ENCODE results near the gene PTPRM.

PTPRM gene

GRCh38 chr18:7902399-7902839 is 335.3 kb downstream of the PTPRM start:
- no peak overlapping the region for H3K27ac ChIP-seq

DNA sequence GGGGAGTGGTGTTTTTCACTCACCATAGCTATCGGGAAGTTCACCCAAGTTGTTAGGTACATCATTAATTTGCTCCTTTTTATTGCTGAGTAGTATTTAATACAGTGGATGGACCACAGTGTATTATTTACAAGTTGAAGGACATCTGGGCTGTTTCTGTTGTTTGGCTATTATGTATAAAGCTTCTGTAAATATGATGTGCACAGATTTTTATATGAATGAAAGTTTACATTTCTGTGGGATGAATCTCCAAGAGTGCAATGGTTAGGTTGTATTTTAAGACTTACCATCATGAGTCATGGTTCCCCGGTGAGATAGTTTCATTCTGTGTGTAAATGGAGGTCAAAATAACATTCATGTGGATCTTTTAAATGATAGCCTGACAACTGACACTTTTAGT is 337.4 kb downstream of the PTPRM start:
- no peak overlapping the region for H3K27ac ChIP-seq

More at GRCh38 chr18:7902399-7902839, 335.3 kb downstream of the PTPRM start:
- TF ChIP-seq, protein P1, sequence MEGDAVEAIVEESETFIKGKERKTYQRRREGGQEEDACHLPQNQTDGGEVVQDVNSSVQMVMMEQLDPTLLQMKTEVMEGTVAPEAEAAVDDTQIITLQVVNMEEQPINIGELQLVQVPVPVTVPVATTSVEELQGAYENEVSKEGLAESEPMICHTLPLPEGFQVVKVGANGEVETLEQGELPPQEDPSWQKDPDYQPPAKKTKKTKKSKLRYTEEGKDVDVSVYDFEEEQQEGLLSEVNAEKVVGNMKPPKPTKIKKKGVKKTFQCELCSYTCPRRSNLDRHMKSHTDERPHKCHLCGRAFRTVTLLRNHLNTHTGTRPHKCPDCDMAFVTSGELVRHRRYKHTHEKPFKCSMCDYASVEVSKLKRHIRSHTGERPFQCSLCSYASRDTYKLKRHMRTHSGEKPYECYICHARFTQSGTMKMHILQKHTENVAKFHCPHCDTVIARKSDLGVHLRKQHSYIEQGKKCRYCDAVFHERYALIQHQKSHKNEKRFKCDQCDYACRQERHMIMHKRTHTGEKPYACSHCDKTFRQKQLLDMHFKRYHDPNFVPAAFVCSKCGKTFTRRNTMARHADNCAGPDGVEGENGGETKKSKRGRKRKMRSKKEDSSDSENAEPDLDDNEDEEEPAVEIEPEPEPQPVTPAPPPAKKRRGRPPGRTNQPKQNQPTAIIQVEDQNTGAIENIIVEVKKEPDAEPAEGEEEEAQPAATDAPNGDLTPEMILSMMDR (conservative IDR thresholded peaks at IDR 0.05), result no peak

DNA sequence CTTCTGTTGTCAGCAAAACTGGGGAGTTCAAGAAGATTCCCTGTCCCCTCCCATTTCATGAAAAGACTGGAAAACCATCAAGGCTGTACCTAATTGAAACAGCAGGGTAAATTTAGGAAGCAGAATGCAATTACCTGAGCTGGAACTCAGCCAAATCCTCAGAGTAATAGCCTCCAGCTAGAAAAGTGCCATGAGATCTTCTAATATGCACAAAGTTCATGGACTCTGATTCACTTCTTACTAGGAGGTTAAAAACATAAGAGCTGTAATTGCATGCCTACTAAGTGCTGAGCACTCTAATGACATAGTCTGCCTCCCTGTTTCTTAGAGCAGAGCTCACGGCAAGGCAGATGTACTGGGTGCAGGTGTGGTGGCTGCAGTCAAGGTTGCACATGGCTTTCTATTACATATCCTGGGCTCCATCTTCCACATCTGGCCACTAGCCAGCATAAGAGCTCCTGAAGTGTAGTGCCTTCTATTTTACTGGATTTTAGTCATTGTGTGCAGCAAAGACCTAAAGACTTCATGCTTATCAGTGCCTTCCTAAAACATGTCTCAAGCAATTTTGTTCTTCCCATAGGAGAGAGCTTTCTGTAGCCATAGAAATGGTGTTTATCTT is 341.7 kb downstream of the PTPRM start:
- no peak overlapping the region for H3K27ac ChIP-seq
- TF ChIP-seq, protein P1 (conservative IDR thresholded peaks at IDR 0.05), result no peak

More for the DNA sequence above, 337.4 kb downstream of the PTPRM start:
- TF ChIP-seq, protein P1 (conservative IDR thresholded peaks at IDR 0.05), result no peak

DNA sequence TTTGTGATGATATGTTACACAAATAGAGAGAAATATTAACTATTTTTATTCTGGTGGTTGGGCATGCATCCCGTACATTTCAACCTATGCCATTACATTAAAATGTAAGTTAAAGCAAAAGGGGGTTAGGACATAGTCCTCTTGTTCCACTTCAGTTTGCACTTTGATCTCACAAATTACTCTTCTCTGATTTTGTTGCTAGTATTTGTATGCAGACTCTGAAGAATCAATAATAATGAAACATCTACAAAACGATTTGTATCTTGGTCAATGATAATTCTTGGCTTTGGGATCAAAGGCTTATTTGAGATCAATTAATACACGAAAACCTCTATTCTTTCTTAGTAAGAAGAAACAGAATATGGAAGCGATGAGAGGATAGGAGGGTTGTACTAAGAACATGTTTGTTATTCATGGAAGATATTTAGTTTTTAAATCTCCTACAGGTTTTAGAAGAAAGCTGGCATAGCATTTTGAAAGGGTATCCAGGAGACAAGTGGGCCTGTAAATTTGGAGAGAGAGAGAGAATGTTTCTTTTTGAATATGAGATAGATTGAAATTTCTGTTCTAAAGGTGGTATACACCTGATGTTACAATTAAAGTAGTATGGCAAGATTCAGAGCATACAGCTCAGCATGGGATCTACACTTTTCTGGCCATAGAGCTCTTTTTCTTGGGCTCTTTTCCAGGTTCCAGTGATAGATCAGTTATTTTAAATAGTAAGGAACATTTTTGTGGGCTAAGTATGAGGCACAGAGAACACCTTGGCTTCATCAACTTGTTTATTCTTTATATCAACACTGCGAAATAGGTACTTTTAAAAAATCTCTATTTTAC is 347.9 kb downstream of the PTPRM start:
- TF ChIP-seq, protein P1 (conservative IDR thresholded peaks at IDR 0.05), result no peak
- H3K27ac ChIP-seq, result peak overlapping the region; percentile 47

- H3K27ac ChIP-seq, result no peak overlapping the region
- TF ChIP-seq, protein P1 (conservative IDR thresholded peaks at IDR 0.05), result no peak
These were observed 351.6 kb downstream of the PTPRM start for GRCh38 chr18:7918701-7919100.

- TF ChIP-seq, protein P1 (conservative IDR thresholded peaks at IDR 0.05), result no peak
- H3K27ac ChIP-seq, result no peak overlapping the region
These were observed 352.4 kb downstream of the PTPRM start for GRCh38 chr18:7919565-7919964.

DNA sequence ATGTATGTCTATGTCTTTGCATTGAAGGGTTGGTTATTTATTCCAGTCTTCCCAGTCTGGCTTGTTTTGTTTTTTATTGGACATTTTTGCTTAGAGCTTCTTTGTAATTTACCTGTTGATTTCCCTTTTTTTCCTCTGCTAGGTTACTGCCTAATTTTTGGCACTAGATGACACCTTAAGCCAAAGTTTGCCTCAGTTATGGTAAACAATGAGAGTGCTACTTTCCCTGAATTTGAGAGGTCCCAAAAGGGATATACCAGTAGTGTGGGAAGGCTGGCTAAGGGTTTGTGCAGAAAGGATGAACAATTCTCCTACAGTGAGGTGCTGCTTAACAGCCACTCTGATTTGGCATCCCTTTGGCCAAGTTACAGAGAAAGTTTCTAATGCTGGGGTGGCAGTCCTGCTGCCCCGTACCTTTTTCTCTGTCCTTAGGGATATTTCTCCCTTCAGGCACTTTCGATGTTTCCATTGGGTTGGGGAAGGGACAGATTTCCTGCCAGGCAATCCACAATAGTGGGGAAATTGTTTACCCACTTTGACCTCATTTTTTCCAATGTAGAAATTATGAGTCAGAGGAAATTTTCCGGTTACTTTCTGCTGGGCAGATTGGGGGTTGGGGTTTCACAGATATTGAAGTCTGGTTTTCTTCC is 354.9 kb downstream of the PTPRM start:
- no peak overlapping the region for H3K27ac ChIP-seq
- TF ChIP-seq, protein P1 (conservative IDR thresholded peaks at IDR 0.05), result no peak
